Measurements from ENCODE around the gene WNK2. TPM values are rescaled to one million over a fixed set of nuclear protein-coding genes. Genes with fewer than 3 reads are reported as not detected.

Gene WNK2
- total RNA-seq, 1 experiment from 2014 or later: 0.07 TPM

GRCh38 chr9:93260263-93261066 is 76.5 kb downstream of the WNK2 start:
- intact Hi-C loops (cut with micrococcal nuclease): no loop called here
- ChIA-PET POLR2A (no interaction called here), CTCF (no interaction called here)
- no peak for DNase-seq (ENCODE audit: unreplicated experiment)
- Mint-ChIP-seq H3K27ac (ENCODE audit: low read depth, unreplicated experiment) (no peak overlapping the region), H3K9me3 (ENCODE audit: unreplicated experiment) (no peaks in the 10 kb centered on the region), H3K4me1 (ENCODE audit: insufficient read depth, unreplicated experiment) (no peaks in the 10 kb centered on the region), H3K4me3 (ENCODE audit: unreplicated experiment) (no peak overlapping the region), H3K36me3 (ENCODE audit: insufficient read depth, unreplicated experiment) (no peaks in the 10 kb centered on the region), H3K27me3 (ENCODE audit: insufficient read depth, unreplicated experiment) (no peaks in the 10 kb centered on the region)
- TF ChIP-seq CTCF (IDR thresholded peaks at IDR 0.05; ENCODE audit: unreplicated experiment): no peak
- no TSS peak for BruUV-seq (replicated peaks)

GRCh38 chr9:93261281-93261680 is 77.3 kb downstream of the WNK2 start:
- POLR2A ChIA-PET: no interaction called here
- H3K27me3 Mint-ChIP-seq (ENCODE audit: insufficient read depth, unreplicated experiment): no peaks in the 10 kb centered on the region
- no peaks in the 10 kb centered on the region for H3K9me3 Mint-ChIP-seq (ENCODE audit: unreplicated experiment)
- no peak overlapping the region for H3K4me3 Mint-ChIP-seq (ENCODE audit: unreplicated experiment)
- DNase-seq (ENCODE audit: unreplicated experiment): no peak
- TF ChIP-seq CTCF (IDR thresholded peaks at IDR 0.05; ENCODE audit: unreplicated experiment): no peak
- CTCF ChIA-PET: interaction anchor here (0.7 kb wide), 1 partner anchor 56 kb away, joined by 3 read pairs; no protein-coding TSS in a partner anchor
- H3K36me3 Mint-ChIP-seq (ENCODE audit: insufficient read depth, unreplicated experiment): no peaks in the 10 kb centered on the region
- no peak overlapping the region for H3K27ac Mint-ChIP-seq (ENCODE audit: low read depth, unreplicated experiment)
- no TSS peak for BruUV-seq (replicated peaks)
- intact Hi-C loops (cut with micrococcal nuclease): no loop called here
- H3K4me1 Mint-ChIP-seq (ENCODE audit: insufficient read depth, unreplicated experiment): no peaks in the 10 kb centered on the region

GRCh38 chr9:93261735-93262523 is 78.0 kb downstream of the WNK2 start:
- H3K27ac Mint-ChIP-seq (ENCODE audit: low read depth, unreplicated experiment): no peak overlapping the region
- H3K4me3 Mint-ChIP-seq (ENCODE audit: unreplicated experiment): no peak overlapping the region
- no peak for TF ChIP-seq CTCF (IDR thresholded peaks at IDR 0.05; ENCODE audit: unreplicated experiment)
- no peaks in the 10 kb centered on the region for H3K9me3 Mint-ChIP-seq (ENCODE audit: unreplicated experiment)
- no peaks in the 10 kb centered on the region for H3K36me3 Mint-ChIP-seq (ENCODE audit: insufficient read depth, unreplicated experiment)
- H3K27me3 Mint-ChIP-seq (ENCODE audit: insufficient read depth, unreplicated experiment): no peaks in the 10 kb centered on the region
- CTCF ChIA-PET: interaction anchor here (0.7 to 0.9 kb wide), 2 partner anchors 55 to 107 kb away, joined by 3 read pairs; no protein-coding TSS in a partner anchor
- DNase-seq (ENCODE audit: unreplicated experiment): no peak
- POLR2A ChIA-PET: interaction anchor here (0.6 kb wide), 1 partner anchor 994 kb away, joined by 3 read pairs; no protein-coding TSS in a partner anchor
- BruUV-seq (replicated peaks): no TSS peak
- intact Hi-C loops (cut with micrococcal nuclease): no loop called here
- no peaks in the 10 kb centered on the region for H3K4me1 Mint-ChIP-seq (ENCODE audit: insufficient read depth, unreplicated experiment)

All from MCF 10A (cell line).